Psoas muscle (tissue), 8 donors: Measurements from ENCODE around the gene GOLGA8A. TPM values are rescaled to one million over a fixed set of nuclear protein-coding genes. Genes with fewer than 3 reads are reported as not detected.
"Not testable (repeated sequence)": the region's sequence is repeated elsewhere in the genome, so short reads cannot be mapped to it uniquely, and the experiment has no call there.

Experiments
- ATAC-seq, 4 donors: fragments of 200-7000 bp; cut with Tn5 transposase; one replicate each; pipeline ENCODE4 v1.9.1; 2020; ENCODE audit warnings: moderate library complexity in 3 of 4, mild to moderate bottlenecking in 2 of 4
- DNase-seq, 2 donors: peaks; one replicate each; pipeline ENCODE4 v3.0.0-alpha.2; 2020
- H3K27ac ChIP-seq: fragments of 200-600 bp; one replicate; pipeline ENCODE4 v1.8.0; 2022
- H3K27me3 ChIP-seq, 3 donors: fragments of 200-600 bp in 1 of 3; one replicate each; pipeline versions ENCODE4 v1.6.1 to v1.8.0; 2013 to 2022; ENCODE audit warnings: low read length in 2 of 3, mild to moderate bottlenecking in 2 of 3, moderate library complexity in 1 of 3; ENCODE audit not compliant: insufficient read depth in 3 of 3
- H3K36me3 ChIP-seq, 2 donors: fragments of 200-600 bp in 1 of 2; one replicate each; pipeline versions ENCODE4 v1.6.1 to v1.8.0; 2013 to 2022; ENCODE audit warnings: low read depth in 1 of 2, mild to moderate bottlenecking in 1 of 2, moderate library complexity in 1 of 2; ENCODE audit not compliant: insufficient read depth in 1 of 2
- H3K4me1 ChIP-seq: fragments of 200-600 bp; one replicate; pipeline ENCODE4 v1.8.0; 2022
- H3K4me3 ChIP-seq: fragments of 200-600 bp; one replicate; pipeline ENCODE4 v1.8.0; 2022; ENCODE audit warnings: mild to moderate bottlenecking
- H3K9me3 ChIP-seq: fragments of 200-600 bp; one replicate; pipeline ENCODE4 v1.8.0; 2022
- CTCF ChIP-seq: fragments of 200-600 bp; IDR thresholded peaks from one replicate; pipeline ENCODE4 v1.8.0; 2022; ENCODE audit warnings: antibody characterized with exemption
- WGBS, 3 donors: extraction: QIAGEN DNeasy Blood & Tissue Kit; methylation state at CpG; one replicate each; pipeline versions ENCODE4 v1.1.6 to v1.1.7; 2013; 5-methylcytosine and 5-hydroxymethylcytosine counted together
- intact Hi-C, 2 donors: fragments of 100-400 bp; cut with DNase I; formaldehyde crosslinking; loops; one replicate each; pipeline versions ENCODE4 v1.11.0 to v1.14.2; 2022
- polyA plus RNA-seq, 3 donors: library from polyadenylated mRNA; stranded (reverse); fragments of 200-250 nt; gene quantifications; one replicate each; pipeline ENCODE4 v1.2.3, GENCODE V29; 2013
- total RNA-seq, 4 donors: library from RNA; stranded (reverse); fragmentation: NEBNext Ultra II Directional in 2 of 4; extraction: Animal tissue kit (Norgen Biotek cat#: 25700) in 2 of 4; gene quantifications; one replicate each; pipeline versions ENCODE4 v1.2.1 to v1.2.4, GENCODE V29; 2021 to 2023
- donor health status: healthy with polysubstance abuse.
- donor health status: DM: no; HTN: no; CAD: no; lungs with moderate emphysema.
- donor health status: Bipolar disorder and iron deficiency.
- donor health status: healthy.
- donor health status: DM: yes; HTN: yes; CAD: no.
- donor health status: DM: no; HTN: no; CAD: no.
- donor health status: DM: no; HTN: no; CAD: no.
- donor health status: DM: yes; HTN: yes; CAD: no.

GOLGA8A gene
- total and polyA plus RNA-seq, 7 donors: 3.5 to 17.8 (median 6.9) TPM

GRCh38 chr15:34436126-34436955, 1.3 kb downstream of the GOLGA8A start:
- Histone ChIP-seq H3K9me3 (no peaks in the 10 kb centered on the region), H3K27ac (peak overlapping the region; percentile 60), H3K4me3 (peak overlapping the region; percentile 70), H3K4me1 (peaks cover 13% of the 10 kb centered on the region), H3K36me3 (peaks cover 0 to 3% of the 10 kb centered on the region in 2 donors), H3K27me3 (no peaks in the 10 kb centered on the region)
- intact Hi-C loops: no loop called here
- DNase-seq: no peak
- no peak for TF ChIP-seq CTCF
- WGBS, 3 donors: 5 to 28% (median 11%) methylated on average over 19 to 31 of the region's 31 CpGs
- peak in 3 of 4 donors; percentile 15 to 37 (median 17) for ATAC-seq

- 87 to 90% (median 89%) methylated on average over 10 of the region's 11 CpGs for WGBS, 3 donors
- intact Hi-C loops: no loop called here
- Histone ChIP-seq H3K4me1 (peaks cover 13% of the 10 kb centered on the region), H3K4me3 (no peak overlapping the region), H3K9me3 (no peaks in the 10 kb centered on the region), H3K27ac (no peak overlapping the region), H3K36me3 (peaks cover 0 to 3% of the 10 kb centered on the region in 2 donors), H3K27me3 (no peaks in the 10 kb centered on the region)
- no peak for DNase-seq
- no peak for ATAC-seq
- TF ChIP-seq CTCF: no peak
These were observed 1.9 kb downstream of the GOLGA8A start for GRCh38 chr15:34435658-34436057.

- no peak for TF ChIP-seq CTCF
- Histone ChIP-seq H3K9me3 (no peaks in the 10 kb centered on the region), H3K27ac (no peak overlapping the region), H3K4me1 (peaks cover 13% of the 10 kb centered on the region), H3K36me3 (peaks cover 0 to 3% of the 10 kb centered on the region in 2 donors), H3K27me3 (no peaks in the 10 kb centered on the region), H3K4me3 (no peak overlapping the region)
- DNase-seq (no peak), ATAC-seq (no peak)
- intact Hi-C loops: no loop called here
- 86 to 95% (median 86%) methylated on average over 13 to 20 of the region's 20 CpGs for WGBS, 3 donors
These were observed 2.8 kb downstream of the GOLGA8A start for GRCh38 chr15:34434627-34435305.

- H3K9me3 ChIP-seq, intact Hi-C loops, H3K27me3 ChIP-seq, DNase-seq, H3K4me3 ChIP-seq, H3K27ac ChIP-seq, H3K36me3 ChIP-seq: not testable (repeated sequence)
- WGBS, 3 donors: 54 to 70% (median 65%) methylated on average over 7 to 11 of the region's 11 CpGs
- ATAC-seq: peak in 2 of 4 donors; percentile 28 to 51
- H3K4me1 ChIP-seq: peaks cover 13% of the 10 kb centered on the region
These were observed 3.5 kb downstream of the GOLGA8A start for GRCh38 chr15:34433956-34434626.

GRCh38 chr15:34430642-34431041, 7.0 kb downstream of the GOLGA8A start:
- H3K4me1 ChIP-seq, intact Hi-C loops, H3K9me3 ChIP-seq, H3K27ac ChIP-seq, H3K27me3 ChIP-seq, H3K36me3 ChIP-seq, H3K4me3 ChIP-seq, DNase-seq: not testable (repeated sequence)
- peak in 3 of 4 donors; percentile 53 to 72 (median 63) for ATAC-seq
- 40 to 50% (median 49%) methylated on average over 7 to 8 of the region's 8 CpGs for WGBS, 3 donors

- ATAC-seq, H3K4me1 ChIP-seq, intact Hi-C loops, H3K36me3 ChIP-seq, H3K27ac ChIP-seq, DNase-seq, H3K9me3 ChIP-seq, H3K4me3 ChIP-seq, H3K27me3 ChIP-seq: not testable (repeated sequence)
- 73 to 76% (median 75%) methylated on average over 3 to 6 of the region's 6 CpGs for WGBS, 3 donors
These were observed 14.1 kb downstream of the GOLGA8A start for GRCh38 chr15:34423425-34424090.

- H3K4me3 ChIP-seq, H3K27me3 ChIP-seq, DNase-seq, H3K36me3 ChIP-seq, H3K9me3 ChIP-seq, ATAC-seq, intact Hi-C loops, H3K4me1 ChIP-seq, H3K27ac ChIP-seq: not testable (repeated sequence)
- 89 to 92% methylated on average over 5 to 6 of the region's 11 CpGs; no CpG with 5 or more reads in 1 of the 3 donors for WGBS, 3 donors
These were observed 16.7 kb downstream of the GOLGA8A start for GRCh38 chr15:34420953-34421352.
